Measurements from ENCODE around the gene CRYBG3.

DNA sequence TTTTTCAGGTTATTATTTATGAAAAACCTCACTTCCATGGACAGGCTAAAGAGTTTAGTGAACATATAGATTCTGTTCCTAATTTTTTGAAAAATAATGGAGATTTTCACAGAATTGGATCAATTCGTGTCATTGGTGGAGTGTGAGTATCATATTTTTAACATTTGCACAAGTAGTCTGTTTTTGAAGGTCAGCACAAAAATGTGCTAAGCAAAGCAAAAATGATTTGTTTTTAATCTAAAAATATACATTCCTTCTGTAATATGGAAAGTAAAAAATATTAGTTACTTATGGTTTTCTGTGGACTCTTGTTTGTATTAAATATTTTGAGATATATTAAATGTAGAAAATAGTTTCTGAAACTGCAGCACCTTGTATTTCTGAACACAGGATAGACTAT, 71.0 kb downstream of the CRYBG3 start:
- TF ChIP-seq EGR1 (IDR thresholded peaks at IDR 0.05) (no peak), MAX (IDR thresholded peaks at IDR 0.05) (no peak), TCF12 (IDR thresholded peaks at IDR 0.05; ENCODE audit: low read depth) (no peak), CREB1 (IDR thresholded peaks at IDR 0.05; ENCODE audit: low read depth) (no peak), YY1 (IDR thresholded peaks at IDR 0.05; ENCODE audit: low read depth) (no peak), RAD21 (IDR thresholded peaks at IDR 0.05; ENCODE audit: low read depth) (no peak), CEBPB (IDR thresholded peaks at IDR 0.05) (no peak), NFIC (IDR thresholded peaks at IDR 0.05) (no peak), EP300 (IDR thresholded peaks at IDR 0.05; ENCODE audit: borderline replicate concordance) (no peak)
- TF ChIP-seq, protein P1, sequence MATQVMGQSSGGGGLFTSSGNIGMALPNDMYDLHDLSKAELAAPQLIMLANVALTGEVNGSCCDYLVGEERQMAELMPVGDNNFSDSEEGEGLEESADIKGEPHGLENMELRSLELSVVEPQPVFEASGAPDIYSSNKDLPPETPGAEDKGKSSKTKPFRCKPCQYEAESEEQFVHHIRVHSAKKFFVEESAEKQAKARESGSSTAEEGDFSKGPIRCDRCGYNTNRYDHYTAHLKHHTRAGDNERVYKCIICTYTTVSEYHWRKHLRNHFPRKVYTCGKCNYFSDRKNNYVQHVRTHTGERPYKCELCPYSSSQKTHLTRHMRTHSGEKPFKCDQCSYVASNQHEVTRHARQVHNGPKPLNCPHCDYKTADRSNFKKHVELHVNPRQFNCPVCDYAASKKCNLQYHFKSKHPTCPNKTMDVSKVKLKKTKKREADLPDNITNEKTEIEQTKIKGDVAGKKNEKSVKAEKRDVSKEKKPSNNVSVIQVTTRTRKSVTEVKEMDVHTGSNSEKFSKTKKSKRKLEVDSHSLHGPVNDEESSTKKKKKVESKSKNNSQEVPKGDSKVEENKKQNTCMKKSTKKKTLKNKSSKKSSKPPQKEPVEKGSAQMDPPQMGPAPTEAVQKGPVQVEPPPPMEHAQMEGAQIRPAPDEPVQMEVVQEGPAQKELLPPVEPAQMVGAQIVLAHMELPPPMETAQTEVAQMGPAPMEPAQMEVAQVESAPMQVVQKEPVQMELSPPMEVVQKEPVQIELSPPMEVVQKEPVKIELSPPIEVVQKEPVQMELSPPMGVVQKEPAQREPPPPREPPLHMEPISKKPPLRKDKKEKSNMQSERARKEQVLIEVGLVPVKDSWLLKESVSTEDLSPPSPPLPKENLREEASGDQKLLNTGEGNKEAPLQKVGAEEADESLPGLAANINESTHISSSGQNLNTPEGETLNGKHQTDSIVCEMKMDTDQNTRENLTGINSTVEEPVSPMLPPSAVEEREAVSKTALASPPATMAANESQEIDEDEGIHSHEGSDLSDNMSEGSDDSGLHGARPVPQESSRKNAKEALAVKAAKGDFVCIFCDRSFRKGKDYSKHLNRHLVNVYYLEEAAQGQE (IDR thresholded peaks at IDR 0.05; ENCODE audit: low read depth) = no peak
